Heart left ventricle (tissue), 13 donors: Measurements from ENCODE around the gene MSRB3.

Source experiments
- CTCF ChIP-seq, 12 donors: fragments of 200-600 bp; sonication (generic) in 4 of 12; IDR thresholded peaks; one replicate each; pipeline versions ENCODE4 v1.5.0 to v1.8.0; 2018 to 2022; ENCODE audit warnings: antibody characterized with exemption in 12 of 12, mild to moderate bottlenecking in 5 of 12
- POLR2A ChIP-seq, 2 donors: fragments of 450-650 bp; IDR thresholded peaks; one replicate each; pipeline ENCODE4 v1.6.1; 2017; ENCODE audit warnings: antibody characterized with exemption in 2 of 2, mild to moderate bottlenecking in 2 of 2, moderate library complexity in 2 of 2
- donor health status: ischemic (EF 13 %, LVEDD 7.1; RV severe dilation, severe dysfunction).
- donor health status: DM: no; HTN: yes; CAD: no.
- donor health status: DM: no; HTN: no; CAD: no.
- donor health status: ischemic (EF 25% LVEDD 6.9; RV normal size, moderate dysfunction).
- donor health status: ischemic (EF 25% LVEDD 5.7; RV mildly dilated, moderate dysfunction).
- donor health status: ischemic (EF 35%, LVEDD 5.7; RV mildly dilated, moderate dysfunction).
- donor health status: nonischemic (EF 11% LVEDD 7.7; RV severe dilation, severe dysfunction).
- donor health status: DM: yes; HTN: yes; CAD: no.
- donor health status: PGD.
- donor health status: ischemic (EF 29% LVEDD 5.4; RV normal size, mild dysfunction).
- donor health status: nonischemic (EF 23%, LVEDD 6.1; RV moderate dilation, normal function).

GRCh38 chr12:65252515-65252914 is 26.0 kb upstream of the MSRB3 start:
- TF ChIP-seq CTCF (IDR thresholded peaks at IDR 0.05) (no peak), POLR2A (IDR thresholded peaks at IDR 0.05) (no peak)
